ENCODE results near the gene CDK14. TPM values are rescaled to one million over a fixed set of nuclear protein-coding genes. Genes with fewer than 3 reads are reported as not detected.
"Not testable (repeated sequence)": the region's sequence is repeated elsewhere in the genome, so short reads cannot be mapped to it uniquely, and the experiment has no call there.

Gene CDK14
- total RNA-seq, 6 donors from 2014 or later, result 21.7 to 53.4 (median 37.1) TPM

DNA sequence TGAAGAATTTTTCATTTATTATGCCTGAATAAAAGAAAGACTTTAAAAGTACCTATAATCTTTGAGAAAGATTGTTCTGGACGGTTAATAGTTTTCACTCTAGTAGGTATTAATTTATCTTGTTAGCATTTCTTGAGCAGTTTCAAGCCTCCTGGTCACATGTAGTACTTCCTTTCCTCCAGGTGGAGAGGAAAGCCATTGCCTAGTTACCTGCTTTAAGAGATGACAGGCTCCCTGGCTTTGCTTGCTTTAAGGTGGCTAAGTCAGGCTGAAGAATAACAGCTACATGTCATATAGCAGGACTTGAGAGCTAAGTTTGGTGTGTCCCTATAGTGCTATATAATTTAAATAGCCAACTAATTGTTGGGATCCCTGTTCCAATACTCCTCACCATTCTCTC lies 160.2 kb downstream of the CDK14 start:
- Histone ChIP-seq H3K4me3 (no peak overlapping the region), H3K27me3 (no peaks in the 10 kb centered on the region), H3K36me3 (no peaks in the 10 kb centered on the region), H3K27ac (no peak overlapping the region), H3K9me3 (no peaks in the 10 kb centered on the region), H3K4me1 (peaks cover 0 to 3% (median 1%) of the 10 kb centered on the region in 4 donors)
- DNase-seq, result no peak
- ATAC-seq (ENCODE audit: low FRiP score in 2 of 2), result no peak
- WGBS, 2 donors, result 82 to 86% methylated on average over 1 of the region's 1 CpG
- no peak for TF ChIP-seq POLR2AphosphoS5 (IDR thresholded peaks at IDR 0.05)
- no peak for TF ChIP-seq CTCF (IDR thresholded peaks at IDR 0.05)
- TF ChIP-seq POLR2A (IDR thresholded peaks at IDR 0.05), result no peak
- TF ChIP-seq EP300 (IDR thresholded peaks at IDR 0.05), result no peak

- not testable (repeated sequence) for DNase-seq; H3K27ac ChIP-seq; H3K36me3 ChIP-seq; H3K4me1 ChIP-seq; ATAC-seq (ENCODE audit: low FRiP score in 2 of 2); H3K27me3 ChIP-seq; H3K4me3 ChIP-seq; H3K9me3 ChIP-seq
- 91 to 94% methylated on average over 9 of the region's 9 CpGs for WGBS, 2 donors
Observed at GRCh38 chr7:90757565-90757950, 161.4 kb downstream of the CDK14 start.

GRCh38 chr7:90758933-90759562 lies 162.9 kb downstream of the CDK14 start:
- WGBS, 2 donors, result 75 to 85% methylated on average over 6 of the region's 6 CpGs
- peaks cover 0 to 3% (median 1%) of the 10 kb centered on the region in 4 donors for H3K4me1 ChIP-seq
- TF ChIP-seq CTCF (IDR thresholded peaks at IDR 0.05), result no peak
- no peak for TF ChIP-seq POLR2A (IDR thresholded peaks at IDR 0.05)
- no peak for TF ChIP-seq POLR2AphosphoS5 (IDR thresholded peaks at IDR 0.05)
- no peak for TF ChIP-seq EP300 (IDR thresholded peaks at IDR 0.05)
- H3K27me3 ChIP-seq, result no peaks in the 10 kb centered on the region
- no peaks in the 10 kb centered on the region for H3K36me3 ChIP-seq
- H3K27ac ChIP-seq, result no peak overlapping the region
- DNase-seq, result no peak
- no peak for ATAC-seq (ENCODE audit: low FRiP score in 2 of 2)
- H3K9me3 ChIP-seq, result no peaks in the 10 kb centered on the region
- no peak overlapping the region for H3K4me3 ChIP-seq

DNA sequence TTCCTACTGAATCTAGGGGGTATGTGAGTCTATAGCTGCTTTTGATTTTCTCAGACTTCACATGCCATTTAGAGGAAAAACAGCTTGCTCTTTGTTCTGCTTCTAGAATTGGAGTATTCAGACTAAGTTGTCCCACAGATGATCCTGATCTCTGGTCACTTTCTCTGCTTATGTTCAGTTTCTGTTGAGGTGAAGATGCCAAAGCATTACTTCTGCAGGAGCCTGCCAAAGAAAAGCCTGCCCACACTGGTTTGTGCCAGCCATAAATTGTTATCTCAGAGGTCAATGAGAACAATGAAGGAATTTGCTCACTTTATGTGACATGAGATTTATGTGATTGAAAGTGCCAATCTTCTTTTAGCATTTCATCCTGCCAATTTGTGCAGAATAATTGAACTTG lies 163.6 kb downstream of the CDK14 start:
- Histone ChIP-seq H3K4me1 (peaks cover 0 to 3% (median 1%) of the 10 kb centered on the region in 4 donors), H3K4me3 (no peak overlapping the region), H3K27ac (no peak overlapping the region), H3K9me3 (no peaks in the 10 kb centered on the region), H3K27me3 (no peaks in the 10 kb centered on the region), H3K36me3 (no peaks in the 10 kb centered on the region)
- ATAC-seq (ENCODE audit: low FRiP score in 2 of 2) (no peak), DNase-seq (no peak)
- TF ChIP-seq POLR2AphosphoS5 (IDR thresholded peaks at IDR 0.05) (no peak), CTCF (IDR thresholded peaks at IDR 0.05) (no peak), EP300 (IDR thresholded peaks at IDR 0.05) (no peak), POLR2A (IDR thresholded peaks at IDR 0.05) (no peak)

DNA sequence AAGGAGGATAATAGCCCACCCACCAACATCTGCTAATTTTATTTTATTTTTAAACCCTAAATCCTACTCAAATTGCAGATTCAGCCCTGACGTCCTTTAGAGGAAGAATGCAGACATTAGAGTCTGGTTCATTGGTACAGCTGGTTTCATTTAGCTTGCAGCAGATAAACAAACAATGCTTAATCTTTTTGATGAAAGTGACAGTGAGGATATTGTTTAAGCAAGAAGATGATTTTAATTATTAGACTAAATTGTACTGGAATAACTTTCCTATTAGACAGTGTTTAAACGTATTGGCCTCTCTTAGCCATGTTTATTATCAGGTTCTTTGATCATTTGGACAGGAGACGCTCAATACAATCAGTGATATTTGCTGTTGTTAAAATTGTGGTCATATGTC lies 164.8 kb downstream of the CDK14 start:
- 54 to 60% methylated on average over 3 of the region's 3 CpGs for WGBS, 2 donors
- Histone ChIP-seq H3K27ac (no peak overlapping the region), H3K4me1 (peaks cover 0 to 3% (median 1%) of the 10 kb centered on the region in 4 donors), H3K36me3 (no peaks in the 10 kb centered on the region), H3K27me3 (no peaks in the 10 kb centered on the region), H3K9me3 (no peaks in the 10 kb centered on the region), H3K4me3 (no peak overlapping the region)
- no peak for DNase-seq
- ATAC-seq (ENCODE audit: low FRiP score in 2 of 2), result no peak
- TF ChIP-seq POLR2AphosphoS5 (IDR thresholded peaks at IDR 0.05) (no peak), CTCF (IDR thresholded peaks at IDR 0.05) (no peak), POLR2A (IDR thresholded peaks at IDR 0.05) (no peak)

All from upper lobe of left lung (tissue), 6 donors.